ENCODE measurements around the gene LGALS9C.
"Not testable (repeated sequence)": the region's sequence is repeated elsewhere in the genome, so short reads cannot be mapped to it uniquely, and the experiment has no call there.

The LGALS9C gene

GRCh38 chr17:18476508-18477308, at the start of gene LGALS9C:
LGALS9C (plus strand) TSS chr17:18476789; CDS start chr17:18476855, 66 bp downstream.
- not testable (repeated sequence) for DNase-seq (ENCODE audit: low read depth in 2 of 2)

GRCh38 chr17:18432206-18432605, 44.4 kb upstream of the LGALS9C start:
- DNase-seq (ENCODE audit: low read depth in 2 of 2): not testable (repeated sequence)

GRCh38 chr17:18439465-18439870, 37.1 kb upstream of the LGALS9C start:
- not testable (repeated sequence) for DNase-seq (ENCODE audit: low read depth in 2 of 2)

GRCh38 chr17:18442093-18442492, 34.5 kb upstream of the LGALS9C start:
- peak; percentile 4 to 24 for DNase-seq (ENCODE audit: low read depth in 2 of 2)

GRCh38 chr17:18442532-18442931, 34.1 kb upstream of the LGALS9C start:
- not testable (repeated sequence) for DNase-seq (ENCODE audit: low read depth in 2 of 2)

GRCh38 chr17:18447476-18448205, 28.9 kb upstream of the LGALS9C start:
- DNase-seq (ENCODE audit: low read depth in 2 of 2): not testable (repeated sequence)

- not testable (repeated sequence) for DNase-seq (ENCODE audit: low read depth in 2 of 2)
Observed at GRCh38 chr17:18448311-18448710, 28.3 kb upstream of the LGALS9C start.

GRCh38 chr17:18449833-18450232, 26.8 kb upstream of the LGALS9C start:
- DNase-seq (ENCODE audit: low read depth in 2 of 2): not testable (repeated sequence)

GRCh38 chr17:18450998-18451397, 25.6 kb upstream of the LGALS9C start:
- DNase-seq (ENCODE audit: low read depth in 2 of 2): not testable (repeated sequence)

GRCh38 chr17:18451969-18452368, 24.6 kb upstream of the LGALS9C start:
- not testable (repeated sequence) for DNase-seq (ENCODE audit: low read depth in 2 of 2)

GRCh38 chr17:18459035-18459434, 17.6 kb upstream of the LGALS9C start:
- not testable (repeated sequence) for DNase-seq (ENCODE audit: low read depth in 2 of 2)

- not testable (repeated sequence) for DNase-seq (ENCODE audit: low read depth in 2 of 2)
Observed at GRCh38 chr17:18463831-18464502, 12.6 kb upstream of the LGALS9C start.

GRCh38 chr17:18466250-18466983, 10.2 kb upstream of the LGALS9C start:
- not testable (repeated sequence) for DNase-seq (ENCODE audit: low read depth in 2 of 2)

GRCh38 chr17:18467001-18467400, 9.6 kb upstream of the LGALS9C start:
- DNase-seq (ENCODE audit: low read depth in 2 of 2): not testable (repeated sequence)

GRCh38 chr17:18468472-18469171, 8.0 kb upstream of the LGALS9C start:
- not testable (repeated sequence) for DNase-seq (ENCODE audit: low read depth in 2 of 2)

- DNase-seq (ENCODE audit: low read depth in 2 of 2): not testable (repeated sequence)
Observed at GRCh38 chr17:18469837-18470236, 6.8 kb upstream of the LGALS9C start.

GRCh38 chr17:18470345-18470930, 6.2 kb upstream of the LGALS9C start:
- not testable (repeated sequence) for DNase-seq (ENCODE audit: low read depth in 2 of 2)

- DNase-seq (ENCODE audit: low read depth in 2 of 2): not testable (repeated sequence)
Observed at GRCh38 chr17:18473967-18474366, 2.6 kb upstream of the LGALS9C start.

GRCh38 chr17:18474754-18475153, 1.8 kb upstream of the LGALS9C start:
- not testable (repeated sequence) for DNase-seq (ENCODE audit: low read depth in 2 of 2)

GRCh38 chr17:18477367-18477766, 778 bp downstream of the LGALS9C start:
- not testable (repeated sequence) for DNase-seq (ENCODE audit: low read depth in 2 of 2)
